Astrocyte of the spinal cord (primary cell): ENCODE measurements around the gene CTTNBP2.

Source experiments
- DNase-seq: peaks from one replicate; pipeline ENCODE4 v3.0.0; 2011; ENCODE audit warnings: low read depth, low spot score
- H3K4me3 ChIP-seq: 2 replicates; pipeline ENCODE4 v1.5.1; 2011; ENCODE audit warnings: low read depth, mild to moderate bottlenecking, low read length, moderate library complexity
- in situ Hi-C: cut with HindIII; loops from 2 replicates; pipeline ENCODE4 v1.10.0; 2017; ENCODE audit warnings: low sequenced_read_pairs
- TF ChIP-seq, protein P1 (sequence below): IDR thresholded peaks from 2 replicates; pipeline ENCODE4 v1.5.1; 2012; ENCODE audit warnings: low read depth, mild to moderate bottlenecking, low read length, inconsistent platforms

Gene CTTNBP2

DNA sequence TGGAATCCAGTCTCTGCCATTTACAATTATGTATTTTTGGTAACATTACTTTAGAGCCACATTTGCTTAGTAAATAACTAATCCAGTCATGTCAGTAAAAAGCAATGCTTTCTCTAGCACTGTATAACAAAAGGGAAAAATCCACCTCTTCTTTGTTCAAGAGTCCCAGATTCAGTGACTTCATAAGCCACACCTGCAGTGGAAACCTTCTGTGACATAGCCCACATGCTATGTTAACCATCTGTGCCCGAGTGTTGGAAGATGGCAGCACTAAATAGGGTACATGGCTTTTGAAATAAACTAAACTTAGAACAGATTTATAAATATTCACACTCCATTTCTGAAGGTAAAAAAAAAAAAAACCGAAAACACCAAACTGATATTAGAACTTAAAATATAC is 83.0 kb downstream of the CTTNBP2 start:
- no peak overlapping the region for H3K4me3 ChIP-seq
- TF ChIP-seq, protein P1, sequence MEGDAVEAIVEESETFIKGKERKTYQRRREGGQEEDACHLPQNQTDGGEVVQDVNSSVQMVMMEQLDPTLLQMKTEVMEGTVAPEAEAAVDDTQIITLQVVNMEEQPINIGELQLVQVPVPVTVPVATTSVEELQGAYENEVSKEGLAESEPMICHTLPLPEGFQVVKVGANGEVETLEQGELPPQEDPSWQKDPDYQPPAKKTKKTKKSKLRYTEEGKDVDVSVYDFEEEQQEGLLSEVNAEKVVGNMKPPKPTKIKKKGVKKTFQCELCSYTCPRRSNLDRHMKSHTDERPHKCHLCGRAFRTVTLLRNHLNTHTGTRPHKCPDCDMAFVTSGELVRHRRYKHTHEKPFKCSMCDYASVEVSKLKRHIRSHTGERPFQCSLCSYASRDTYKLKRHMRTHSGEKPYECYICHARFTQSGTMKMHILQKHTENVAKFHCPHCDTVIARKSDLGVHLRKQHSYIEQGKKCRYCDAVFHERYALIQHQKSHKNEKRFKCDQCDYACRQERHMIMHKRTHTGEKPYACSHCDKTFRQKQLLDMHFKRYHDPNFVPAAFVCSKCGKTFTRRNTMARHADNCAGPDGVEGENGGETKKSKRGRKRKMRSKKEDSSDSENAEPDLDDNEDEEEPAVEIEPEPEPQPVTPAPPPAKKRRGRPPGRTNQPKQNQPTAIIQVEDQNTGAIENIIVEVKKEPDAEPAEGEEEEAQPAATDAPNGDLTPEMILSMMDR: no peak
- DNase-seq: no peak
- in situ Hi-C loops: no loop called here

DNA sequence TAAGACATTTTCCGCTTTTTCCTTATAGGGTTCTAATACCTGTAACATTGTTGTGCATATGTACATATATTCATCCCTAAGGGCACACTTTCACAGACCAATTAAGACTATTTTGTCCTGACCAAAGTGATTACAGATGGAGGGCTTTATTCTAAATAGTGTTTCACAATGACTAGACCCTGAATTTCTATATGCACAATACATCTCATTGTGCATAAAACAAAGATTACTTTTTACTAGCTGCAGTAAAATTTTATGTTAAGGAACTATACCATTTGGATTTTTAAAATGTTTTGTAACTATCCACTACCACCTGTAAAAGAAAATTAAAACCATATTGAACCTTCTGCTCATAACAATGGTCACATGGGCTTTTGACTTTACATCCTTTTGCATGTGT is 87.8 kb downstream of the CTTNBP2 start:
- H3K4me3 ChIP-seq: no peak overlapping the region
- in situ Hi-C loops: no loop called here
- no peak for DNase-seq
- TF ChIP-seq, protein P1: no peak

DNA sequence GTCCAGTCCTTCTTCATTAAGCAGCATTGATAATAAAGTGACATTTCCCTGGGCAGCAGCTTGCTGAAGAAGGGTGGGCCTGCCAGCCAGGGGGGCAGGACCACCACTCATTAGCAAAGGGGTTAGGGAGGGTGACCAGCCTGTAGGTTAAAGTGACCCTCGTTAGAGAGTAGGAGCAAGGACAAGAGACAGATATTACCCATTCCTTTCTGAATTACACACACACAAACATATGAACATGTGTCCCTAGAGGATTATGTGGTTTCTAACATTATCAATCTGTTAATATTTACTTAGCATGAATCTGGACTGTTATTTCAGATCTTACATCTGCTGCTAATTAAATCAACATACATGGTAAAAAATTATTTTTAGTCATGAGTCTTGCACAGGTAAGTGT is 88.9 kb downstream of the CTTNBP2 start:
- no peak for DNase-seq
- no peak overlapping the region for H3K4me3 ChIP-seq

DNA sequence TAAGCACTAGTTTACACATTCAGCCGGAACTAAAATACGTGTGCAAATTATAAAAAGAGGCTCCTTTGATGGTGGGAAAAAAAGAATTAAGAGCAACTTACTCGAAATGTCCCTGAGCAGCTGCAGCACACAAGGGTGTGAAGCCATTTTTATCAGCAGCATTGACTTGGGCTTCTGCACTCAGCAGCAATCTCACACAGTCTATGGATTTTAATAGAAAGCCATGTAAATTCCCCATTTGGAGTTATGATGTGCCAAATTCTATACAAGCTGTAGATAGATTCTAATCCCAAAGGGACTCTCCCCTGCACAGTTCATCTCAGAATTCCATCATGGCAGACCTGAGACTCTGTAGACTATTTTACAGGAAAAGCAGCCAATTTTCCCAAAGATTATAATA is 90.5 kb downstream of the CTTNBP2 start:
- no peak overlapping the region for H3K4me3 ChIP-seq
- in situ Hi-C loops: no loop called here
- TF ChIP-seq, protein P1: no peak
- DNase-seq: no peak

More for the DNA sequence above, 88.9 kb downstream of the CTTNBP2 start:
- in situ Hi-C loops: no loop called here
- TF ChIP-seq, protein P1: no peak

DNA sequence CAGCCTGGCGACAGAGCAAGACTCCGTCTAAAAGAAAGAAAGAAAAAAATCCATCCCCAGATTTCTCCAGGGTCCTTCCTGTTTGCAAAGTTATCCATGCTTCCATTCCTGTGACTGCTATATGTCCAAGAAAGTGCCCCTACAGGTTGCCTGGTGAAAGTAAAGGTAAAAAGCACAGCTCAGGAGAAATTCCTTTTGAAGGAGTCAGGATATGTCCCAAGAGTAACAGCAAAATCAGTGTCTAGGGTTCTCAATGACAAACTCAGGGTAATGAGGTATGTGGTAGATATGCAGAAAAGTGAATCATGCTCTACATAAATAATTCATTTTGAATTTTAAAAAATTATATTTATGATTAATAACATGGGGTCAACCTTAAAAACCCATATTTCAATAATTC is 91.5 kb downstream of the CTTNBP2 start:
- DNase-seq: no peak
- in situ Hi-C loops: no loop called here
- TF ChIP-seq, protein P1: no peak
- no peak overlapping the region for H3K4me3 ChIP-seq

DNA sequence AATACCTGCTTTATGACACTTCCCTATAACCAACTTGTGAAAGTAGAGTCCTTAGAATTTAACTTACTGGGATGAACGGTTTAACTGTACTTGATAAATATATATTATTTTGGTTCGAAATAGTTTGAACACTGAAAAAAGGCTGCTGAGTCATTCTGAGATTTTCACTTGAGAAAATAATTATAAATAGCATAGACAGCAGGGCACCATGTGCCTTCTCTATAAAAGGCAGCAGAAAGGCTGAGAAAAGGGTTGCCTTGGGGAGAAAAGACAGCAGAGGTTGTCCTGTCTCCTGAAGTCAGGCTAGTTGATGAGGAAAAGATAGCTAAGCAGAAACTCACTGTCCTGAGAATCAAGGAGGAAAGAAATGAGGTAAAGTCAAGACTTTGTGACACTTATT is 92.4 kb downstream of the CTTNBP2 start:
- TF ChIP-seq, protein P1: no peak
- in situ Hi-C loops: no loop called here
- H3K4me3 ChIP-seq: no peak overlapping the region
- DNase-seq: peak; percentile 60
